HL-60 (cell line): ENCODE measurements around the gene STX1B.

Experiments used
- GABPA ChIP-seq: IDR thresholded peaks from 2 replicates; pipeline ENCODE4 v1.6.1; 2012; ENCODE audit warnings: low read depth
- POLR2AphosphoS5 ChIP-seq: IDR thresholded peaks from 2 replicates; pipeline ENCODE4 v1.6.1; 2012; ENCODE audit warnings: low read depth
- TF ChIP-seq, protein P1 (sequence below): IDR thresholded peaks from one replicate; pipeline ENCODE4 v1.5.1; 2011; ENCODE audit warnings: low read length, control low read depth, inconsistent platforms; ENCODE audit not compliant: insufficient read depth
- TF ChIP-seq, protein P2 (sequence below): IDR thresholded peaks from 2 replicates; pipeline ENCODE4 v1.6.1; 2012; ENCODE audit warnings: low read depth; ENCODE audit not compliant: insufficient replicate concordance

DNA sequence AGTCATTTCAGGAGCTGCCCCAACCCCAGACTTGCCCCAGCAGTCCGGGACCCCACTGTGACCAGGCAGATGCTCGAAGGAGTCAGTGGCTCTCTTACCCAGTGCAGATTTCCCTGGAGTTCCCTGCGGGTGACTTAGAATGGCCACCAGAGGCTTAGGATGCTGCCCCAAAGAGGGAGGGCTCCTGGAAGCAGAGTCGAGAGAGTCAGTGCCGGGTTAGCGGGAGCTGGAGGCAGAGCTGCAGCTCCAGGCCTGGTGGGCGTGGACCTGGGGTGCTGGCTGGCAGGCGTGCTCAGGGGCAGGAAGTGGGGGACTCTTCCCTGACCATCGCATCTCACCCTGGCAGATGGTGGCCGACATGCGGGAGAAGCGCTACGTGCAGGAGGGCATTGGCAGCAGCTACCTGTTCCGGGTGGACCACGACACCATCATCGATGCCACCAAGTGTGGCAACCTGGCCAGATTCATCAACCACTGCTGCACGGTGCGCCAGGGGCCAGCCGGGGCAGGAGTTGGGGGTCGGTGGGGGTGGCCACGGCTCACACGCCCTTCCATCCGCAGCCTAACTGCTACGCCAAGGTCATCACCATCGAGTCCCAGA, 27.0 kb downstream of the STX1B start:
- TF ChIP-seq, protein P1, sequence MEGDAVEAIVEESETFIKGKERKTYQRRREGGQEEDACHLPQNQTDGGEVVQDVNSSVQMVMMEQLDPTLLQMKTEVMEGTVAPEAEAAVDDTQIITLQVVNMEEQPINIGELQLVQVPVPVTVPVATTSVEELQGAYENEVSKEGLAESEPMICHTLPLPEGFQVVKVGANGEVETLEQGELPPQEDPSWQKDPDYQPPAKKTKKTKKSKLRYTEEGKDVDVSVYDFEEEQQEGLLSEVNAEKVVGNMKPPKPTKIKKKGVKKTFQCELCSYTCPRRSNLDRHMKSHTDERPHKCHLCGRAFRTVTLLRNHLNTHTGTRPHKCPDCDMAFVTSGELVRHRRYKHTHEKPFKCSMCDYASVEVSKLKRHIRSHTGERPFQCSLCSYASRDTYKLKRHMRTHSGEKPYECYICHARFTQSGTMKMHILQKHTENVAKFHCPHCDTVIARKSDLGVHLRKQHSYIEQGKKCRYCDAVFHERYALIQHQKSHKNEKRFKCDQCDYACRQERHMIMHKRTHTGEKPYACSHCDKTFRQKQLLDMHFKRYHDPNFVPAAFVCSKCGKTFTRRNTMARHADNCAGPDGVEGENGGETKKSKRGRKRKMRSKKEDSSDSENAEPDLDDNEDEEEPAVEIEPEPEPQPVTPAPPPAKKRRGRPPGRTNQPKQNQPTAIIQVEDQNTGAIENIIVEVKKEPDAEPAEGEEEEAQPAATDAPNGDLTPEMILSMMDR = no peak
- TF ChIP-seq POLR2AphosphoS5 (no peak), GABPA (no peak)
- TF ChIP-seq, protein P2, sequence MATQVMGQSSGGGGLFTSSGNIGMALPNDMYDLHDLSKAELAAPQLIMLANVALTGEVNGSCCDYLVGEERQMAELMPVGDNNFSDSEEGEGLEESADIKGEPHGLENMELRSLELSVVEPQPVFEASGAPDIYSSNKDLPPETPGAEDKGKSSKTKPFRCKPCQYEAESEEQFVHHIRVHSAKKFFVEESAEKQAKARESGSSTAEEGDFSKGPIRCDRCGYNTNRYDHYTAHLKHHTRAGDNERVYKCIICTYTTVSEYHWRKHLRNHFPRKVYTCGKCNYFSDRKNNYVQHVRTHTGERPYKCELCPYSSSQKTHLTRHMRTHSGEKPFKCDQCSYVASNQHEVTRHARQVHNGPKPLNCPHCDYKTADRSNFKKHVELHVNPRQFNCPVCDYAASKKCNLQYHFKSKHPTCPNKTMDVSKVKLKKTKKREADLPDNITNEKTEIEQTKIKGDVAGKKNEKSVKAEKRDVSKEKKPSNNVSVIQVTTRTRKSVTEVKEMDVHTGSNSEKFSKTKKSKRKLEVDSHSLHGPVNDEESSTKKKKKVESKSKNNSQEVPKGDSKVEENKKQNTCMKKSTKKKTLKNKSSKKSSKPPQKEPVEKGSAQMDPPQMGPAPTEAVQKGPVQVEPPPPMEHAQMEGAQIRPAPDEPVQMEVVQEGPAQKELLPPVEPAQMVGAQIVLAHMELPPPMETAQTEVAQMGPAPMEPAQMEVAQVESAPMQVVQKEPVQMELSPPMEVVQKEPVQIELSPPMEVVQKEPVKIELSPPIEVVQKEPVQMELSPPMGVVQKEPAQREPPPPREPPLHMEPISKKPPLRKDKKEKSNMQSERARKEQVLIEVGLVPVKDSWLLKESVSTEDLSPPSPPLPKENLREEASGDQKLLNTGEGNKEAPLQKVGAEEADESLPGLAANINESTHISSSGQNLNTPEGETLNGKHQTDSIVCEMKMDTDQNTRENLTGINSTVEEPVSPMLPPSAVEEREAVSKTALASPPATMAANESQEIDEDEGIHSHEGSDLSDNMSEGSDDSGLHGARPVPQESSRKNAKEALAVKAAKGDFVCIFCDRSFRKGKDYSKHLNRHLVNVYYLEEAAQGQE = no peak
